K562 (cell line): Measurements from ENCODE around the gene MYO18B. TPM values are rescaled to one million over a fixed set of nuclear protein-coding genes. Genes with fewer than 3 reads are reported as not detected.

Experiments
- ATAC-seq: fragments of 200-7000 bp; cut with Tn5 transposase; 3 replicates; pipeline ENCODE4 v1.9.1; 2020; ENCODE audit warnings: moderate library complexity
- BruUV-seq: library from RNA; stranded (reverse); fragments of 400-500 nt; replicated peaks from 2 replicates; lab custom pipeline; 2021; lab: Mats Ljungman, UMichigan
- CTCF ChIA-PET: fragments of 300-600 bp; formaldehyde crosslinking; extraction: SDS; loops from one replicate; lab custom pipeline; 2021; ENCODE audit warnings: low intra/inter-chr PET ratio; lab: Yijun Ruan, JAX
- POLR2A ChIA-PET: fragments of 300-600, 350-650 bp; sonication (Branson Sonifier 250); formaldehyde crosslinking; extraction: SDS; loops from one replicate; lab custom pipeline; 2021; ENCODE audit warnings: antibody characterized with exemption, inconsistent platforms; lab: Yijun Ruan, JAX
- DNase-seq, 4 experiments: peaks; one replicate each; pipeline versions ENCODE4 v3.0.0 to v3.0.0-alpha.2; 2011 to 2018; ENCODE audit warnings: low spot score in 3 of 4, mixed read lengths in 3 of 4; ENCODE audit errors: extremely low read depth in 1 of 4
- FAIRE-seq: peaks from 2 replicates; lab custom pipeline; 2011; peaks lifted over from hg19 to GRCh38; lab: Jason Lieb, UNC
- H2AFZ ChIP-seq: 2 replicates; pipeline ENCODE4 v1.6.0; 2011; ENCODE audit warnings: low read depth, low read length, control low read depth, inconsistent platforms
- H3K27ac ChIP-seq: fragments of 200-600 bp; 3 replicates; pipeline ENCODE4 v1.8.0; 2011; ENCODE audit warnings: low read depth, mild to moderate bottlenecking, control low read depth, inconsistent platforms, low read length, moderate library complexity, mixed read lengths; ENCODE audit errors: extremely low read depth
- H3K27me3 ChIP-seq, 2 experiments: fragments of 300-600 bp in 1 of 2; 2 replicates in 1 of 2; 3 replicates in 1 of 2; pipeline versions ENCODE4 v1.6.0 to v1.8.0; 2011; ENCODE audit warnings: inconsistent platforms in 2 of 2, low read length in 2 of 2, mild to moderate bottlenecking in 1 of 2, mixed read lengths in 1 of 2, moderate library complexity in 1 of 2; ENCODE audit not compliant: control insufficient read depth in 2 of 2, insufficient read depth in 2 of 2
- H3K36me3 ChIP-seq: fragments of 300-600 bp; 3 replicates; pipeline ENCODE4 v1.8.0; 2011; ENCODE audit warnings: mild to moderate bottlenecking, low read length, inconsistent platforms; ENCODE audit not compliant: control insufficient read depth, insufficient read depth
- H3K4me1 ChIP-seq, 2 experiments: fragments of 200-600 bp in 1 of 2; replicated peaks in 1 of 2; 2 replicates in 1 of 2; 3 replicates in 1 of 2; pipeline versions ENCODE4 v1.5.1 to v1.8.0; 2011; ENCODE audit warnings: inconsistent platforms in 2 of 2, low read length in 2 of 2, mild to moderate bottlenecking in 1 of 2, mixed read lengths in 1 of 2, moderate library complexity in 1 of 2; ENCODE audit not compliant: control insufficient read depth in 2 of 2, insufficient read depth in 2 of 2
- H3K4me2 ChIP-seq: 2 replicates; pipeline ENCODE4 v1.6.1; 2011; ENCODE audit warnings: low read length, control low read depth, inconsistent platforms, mixed read lengths; ENCODE audit not compliant: insufficient read depth
- H3K4me3 ChIP-seq: fragments of 200-600 bp; sonication (generic), shearing (Covaris generic); 2 replicates; pipeline ENCODE4 v1.5.1; 2016; ENCODE audit warnings: control low read depth, inconsistent platforms
- H3K79me2 ChIP-seq: fragments of 200-600 bp; 3 replicates; pipeline ENCODE4 v1.8.0; 2011; ENCODE audit warnings: low read length, inconsistent platforms; ENCODE audit not compliant: control insufficient read depth, insufficient read depth
- H3K9ac ChIP-seq, 2 experiments: 2 replicates each; pipeline versions ENCODE4 v1.6.0 to v1.6.1; 2011; ENCODE audit warnings: low read depth in 2 of 2, low read length in 2 of 2, control low read depth in 1 of 2, inconsistent platforms in 1 of 2, mild to moderate bottlenecking in 1 of 2, mixed read lengths in 1 of 2; ENCODE audit not compliant: insufficient read depth in 1 of 2
- H3K9me1 ChIP-seq: one replicate; pipeline ENCODE4 v1.6.0; 2011; ENCODE audit warnings: inconsistent platforms, mild to moderate bottlenecking, low read length, moderate library complexity; ENCODE audit not compliant: control insufficient read depth, insufficient read depth
- H3K9me3 ChIP-seq: replicated peaks from 2 replicates; pipeline ENCODE4 v1.5.1; 2011; ENCODE audit warnings: low read depth, low read length, inconsistent platforms; ENCODE audit not compliant: control insufficient read depth, insufficient read depth
- H4K20me1 ChIP-seq: replicated peaks from 2 replicates; pipeline ENCODE4 v1.6.1; 2011; ENCODE audit warnings: low read length, inconsistent platforms, mixed read lengths; ENCODE audit not compliant: control insufficient read depth, insufficient read depth
- C11orf30 ChIP-seq: fragments of 450-650 bp; IDR thresholded peaks from 2 replicates; pipeline ENCODE4 v1.6.1; 2016; ENCODE audit warnings: low read depth, mild to moderate bottlenecking
- MAFF ChIP-seq: IDR thresholded peaks from 2 replicates; pipeline ENCODE4 v1.6.1; 2012; ENCODE audit warnings: low read length, improper control_type of control experiment
- WHSC1 ChIP-seq: IDR thresholded peaks from one replicate; pipeline ENCODE4 v1.6.1; 2012; ENCODE audit warnings: low read length, control low read depth, inconsistent platforms
- ZNF583 ChIP-seq: fragments of 250-450 bp; sonication (Bioruptor Pico); IDR thresholded peaks from 2 replicates; pipeline ENCODE4 v1.4.0; 2020
- WGBS: fragments of 100-300 bp; shearing (Covaris generic); methylation state at CpG from one replicate; pipeline ENCODE4 v1.1.6; 2016; ENCODE audit warnings: low coverage, mixed read lengths; ENCODE audit not compliant: insufficient coverage; ENCODE audit errors: missing lambda C conversion rate; 5-methylcytosine and 5-hydroxymethylcytosine counted together
- in situ Hi-C: fragments of 300-500 bp; cut with MboI; formaldehyde crosslinking; loops from 4 replicates; pipeline ENCODE4 v1.15.0; 2018; ENCODE audit warnings: inconsistent platforms, mixed read lengths
- intact Hi-C: fragments of 100-400 bp; cut with micrococcal nuclease; formaldehyde crosslinking; loops from 2 replicates; pipeline ENCODE4 v1.14.2; 2022
- polyA plus RNA-seq, 8 experiments: library from polyadenylated mRNA; depleted of rRNA in 4 of 8; stranded (reverse) in 5 of 8; unstranded in 3 of 8; fragments of >200 nt; fragmentation: Nextera tagmentation in 2 of 8; fragmentation: Illumina TruSeq in 1 of 8; extraction: Ambion mirVana in 2 of 8; extraction: Trizol in 1 of 8; gene quantifications; 2 replicates each; pipeline versions ENCODE4 v1.2.1 to v1.2.3, GENCODE V29; 2011 to 2014; ENCODE audit warnings: inconsistent platforms in 1 of 8, missing spikeins in 1 of 8
- total RNA-seq, 7 experiments: library from RNA; depleted of rRNA in 6 of 7; stranded (reverse); fragments of >200 nt in 6 of 7; fragmentation: Illumina TruSeq in 2 of 7; extraction: Trizol in 2 of 7; gene quantifications; 2 replicates each; pipeline versions ENCODE4 v1.2.1 to v1.2.3, GENCODE V29; 2011 to 2021; ENCODE audit warnings: low replicate concordance in 1 of 7
- TF ChIP-seq, protein P1 (sequence below): IDR thresholded peaks from 2 replicates; pipeline ENCODE4 v1.6.1; 2016; ENCODE audit warnings: missing genetic modification characterization, missing compliant biosample characterization
- TF ChIP-seq, protein P2 (sequence below): fragments of 450-650 bp; IDR thresholded peaks from 2 replicates; pipeline ENCODE4 v1.6.1; 2016; ENCODE audit warnings: low read depth

The MYO18B gene
- total and polyA plus RNA-seq, 9 of the 15 experiments (the other 6 are each of a cell fraction or from before 2014, with no cell fraction given) = 0.06 to 7.0 (median 4.3) TPM

DNA sequence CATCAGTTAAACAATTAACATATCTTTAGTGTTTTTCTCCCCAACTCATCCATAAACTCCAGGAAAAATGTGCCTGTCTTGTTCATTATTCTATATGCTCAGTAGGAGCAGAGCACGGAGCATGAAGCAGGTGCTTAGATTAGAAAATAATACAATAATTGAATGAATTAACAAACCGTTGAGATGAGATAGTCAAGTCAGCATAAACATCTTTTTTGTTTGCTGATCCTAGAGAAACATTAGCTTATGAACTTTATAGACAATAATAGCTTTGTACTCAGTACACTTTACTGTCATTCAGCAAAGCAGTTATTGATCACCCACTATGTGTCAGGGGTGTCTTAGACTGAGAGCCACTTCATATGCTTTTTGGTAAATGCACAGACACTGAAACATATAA lies 322.1 kb downstream of the MYO18B start:
- DNase-seq (no peak), FAIRE-seq (no peak), ATAC-seq (no peak)
- Histone ChIP-seq H3K9ac (no peak overlapping the region), H3K79me2 (no peaks in the 10 kb centered on the region), H3K27ac (no peak overlapping the region), H3K27me3 (no peaks in the 10 kb centered on the region; a peak in 1 of 5 replicates), H3K4me1 (no peaks in the 10 kb centered on the region), H3K9me1 (no peaks in the 10 kb centered on the region), H3K36me3 (no peaks in the 10 kb centered on the region), H4K20me1 (no peaks in the 10 kb centered on the region), H3K4me3 (no peak overlapping the region), H3K9me3 (no peaks in the 10 kb centered on the region), H2AFZ (no peak overlapping the region), H3K4me2 (no peak overlapping the region)
- in situ Hi-C loops = no loop called here
- POLR2A ChIA-PET = no interaction called here
- TF ChIP-seq ZNF583 (CRISPR knock-in tag) = no peak
- TF ChIP-seq MAFF = 0 out of 2 replicates have a peak, but pooled peaks have one; percentile 2
- peak; percentile 23; the same call in 1 of the 2 replicates for TF ChIP-seq C11orf30
- CTCF ChIA-PET = no interaction called here
- 0% methylated on average over 2 of the region's 2 CpGs for WGBS
- intact Hi-C loops = no loop called here
- BruUV-seq = no TSS peak

DNA sequence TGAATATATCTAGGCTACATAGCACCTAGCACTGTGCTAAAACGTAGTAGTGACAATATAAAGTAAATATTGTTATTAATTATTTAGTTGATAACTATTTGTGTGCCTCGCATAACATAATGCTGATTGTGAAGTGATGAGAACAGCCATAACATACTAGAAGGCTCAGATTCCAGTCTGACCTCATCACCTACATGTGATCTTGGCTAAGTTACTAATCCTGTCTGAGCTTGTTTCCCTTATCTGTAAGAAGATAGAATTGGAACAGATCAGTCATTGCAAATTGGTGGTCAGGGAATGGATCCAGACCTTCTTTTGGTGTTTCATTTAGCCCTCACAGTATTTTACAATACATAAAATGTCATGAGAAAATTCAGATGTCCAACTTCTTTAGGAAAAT lies 323.9 kb downstream of the MYO18B start:
- intact Hi-C loops = no loop called here
- FAIRE-seq = no peak
- WGBS = 0% methylated on average over 2 of the region's 2 CpGs
- H3K4me3 ChIP-seq = no peak overlapping the region
- ATAC-seq = no peak
- H3K4me2 ChIP-seq = no peak overlapping the region
- H3K27me3 ChIP-seq = no peaks in the 10 kb centered on the region; a peak in 1 of 5 replicates
- H4K20me1 ChIP-seq = no peaks in the 10 kb centered on the region
- ChIA-PET CTCF (no interaction called here), POLR2A (interaction anchor here (0.7 kb wide), 1 partner anchor 10 kb away, joined by 3 read pairs; no protein-coding TSS in a partner anchor)
- no TSS peak for BruUV-seq
- no peak overlapping the region for H3K9ac ChIP-seq
- no peaks in the 10 kb centered on the region for H3K4me1 ChIP-seq
- H3K36me3 ChIP-seq = no peaks in the 10 kb centered on the region
- no peak overlapping the region for H3K27ac ChIP-seq
- no peaks in the 10 kb centered on the region for H3K79me2 ChIP-seq
- in situ Hi-C loops = no loop called here
- no peaks in the 10 kb centered on the region for H3K9me1 ChIP-seq
- DNase-seq = no peak
- no peaks in the 10 kb centered on the region for H3K9me3 ChIP-seq
- no peak overlapping the region for H2AFZ ChIP-seq
- TF ChIP-seq, protein P1, sequence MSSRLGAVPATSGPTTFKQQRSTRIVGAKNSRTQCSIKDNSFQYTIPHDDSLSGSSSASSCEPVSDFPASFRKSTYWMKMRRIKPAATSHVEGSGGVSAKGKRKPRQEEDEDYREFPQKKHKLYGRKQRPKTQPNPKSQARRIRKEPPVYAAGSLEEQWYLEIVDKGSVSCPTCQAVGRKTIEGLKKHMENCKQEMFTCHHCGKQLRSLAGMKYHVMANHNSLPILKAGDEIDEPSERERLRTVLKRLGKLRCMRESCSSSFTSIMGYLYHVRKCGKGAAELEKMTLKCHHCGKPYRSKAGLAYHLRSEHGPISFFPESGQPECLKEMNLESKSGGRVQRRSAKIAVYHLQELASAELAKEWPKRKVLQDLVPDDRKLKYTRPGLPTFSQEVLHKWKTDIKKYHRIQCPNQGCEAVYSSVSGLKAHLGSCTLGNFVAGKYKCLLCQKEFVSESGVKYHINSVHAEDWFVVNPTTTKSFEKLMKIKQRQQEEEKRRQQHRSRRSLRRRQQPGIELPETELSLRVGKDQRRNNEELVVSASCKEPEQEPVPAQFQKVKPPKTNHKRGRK (tag) = no peak
- no peak for TF ChIP-seq WHSC1
- TF ChIP-seq, protein P2, sequence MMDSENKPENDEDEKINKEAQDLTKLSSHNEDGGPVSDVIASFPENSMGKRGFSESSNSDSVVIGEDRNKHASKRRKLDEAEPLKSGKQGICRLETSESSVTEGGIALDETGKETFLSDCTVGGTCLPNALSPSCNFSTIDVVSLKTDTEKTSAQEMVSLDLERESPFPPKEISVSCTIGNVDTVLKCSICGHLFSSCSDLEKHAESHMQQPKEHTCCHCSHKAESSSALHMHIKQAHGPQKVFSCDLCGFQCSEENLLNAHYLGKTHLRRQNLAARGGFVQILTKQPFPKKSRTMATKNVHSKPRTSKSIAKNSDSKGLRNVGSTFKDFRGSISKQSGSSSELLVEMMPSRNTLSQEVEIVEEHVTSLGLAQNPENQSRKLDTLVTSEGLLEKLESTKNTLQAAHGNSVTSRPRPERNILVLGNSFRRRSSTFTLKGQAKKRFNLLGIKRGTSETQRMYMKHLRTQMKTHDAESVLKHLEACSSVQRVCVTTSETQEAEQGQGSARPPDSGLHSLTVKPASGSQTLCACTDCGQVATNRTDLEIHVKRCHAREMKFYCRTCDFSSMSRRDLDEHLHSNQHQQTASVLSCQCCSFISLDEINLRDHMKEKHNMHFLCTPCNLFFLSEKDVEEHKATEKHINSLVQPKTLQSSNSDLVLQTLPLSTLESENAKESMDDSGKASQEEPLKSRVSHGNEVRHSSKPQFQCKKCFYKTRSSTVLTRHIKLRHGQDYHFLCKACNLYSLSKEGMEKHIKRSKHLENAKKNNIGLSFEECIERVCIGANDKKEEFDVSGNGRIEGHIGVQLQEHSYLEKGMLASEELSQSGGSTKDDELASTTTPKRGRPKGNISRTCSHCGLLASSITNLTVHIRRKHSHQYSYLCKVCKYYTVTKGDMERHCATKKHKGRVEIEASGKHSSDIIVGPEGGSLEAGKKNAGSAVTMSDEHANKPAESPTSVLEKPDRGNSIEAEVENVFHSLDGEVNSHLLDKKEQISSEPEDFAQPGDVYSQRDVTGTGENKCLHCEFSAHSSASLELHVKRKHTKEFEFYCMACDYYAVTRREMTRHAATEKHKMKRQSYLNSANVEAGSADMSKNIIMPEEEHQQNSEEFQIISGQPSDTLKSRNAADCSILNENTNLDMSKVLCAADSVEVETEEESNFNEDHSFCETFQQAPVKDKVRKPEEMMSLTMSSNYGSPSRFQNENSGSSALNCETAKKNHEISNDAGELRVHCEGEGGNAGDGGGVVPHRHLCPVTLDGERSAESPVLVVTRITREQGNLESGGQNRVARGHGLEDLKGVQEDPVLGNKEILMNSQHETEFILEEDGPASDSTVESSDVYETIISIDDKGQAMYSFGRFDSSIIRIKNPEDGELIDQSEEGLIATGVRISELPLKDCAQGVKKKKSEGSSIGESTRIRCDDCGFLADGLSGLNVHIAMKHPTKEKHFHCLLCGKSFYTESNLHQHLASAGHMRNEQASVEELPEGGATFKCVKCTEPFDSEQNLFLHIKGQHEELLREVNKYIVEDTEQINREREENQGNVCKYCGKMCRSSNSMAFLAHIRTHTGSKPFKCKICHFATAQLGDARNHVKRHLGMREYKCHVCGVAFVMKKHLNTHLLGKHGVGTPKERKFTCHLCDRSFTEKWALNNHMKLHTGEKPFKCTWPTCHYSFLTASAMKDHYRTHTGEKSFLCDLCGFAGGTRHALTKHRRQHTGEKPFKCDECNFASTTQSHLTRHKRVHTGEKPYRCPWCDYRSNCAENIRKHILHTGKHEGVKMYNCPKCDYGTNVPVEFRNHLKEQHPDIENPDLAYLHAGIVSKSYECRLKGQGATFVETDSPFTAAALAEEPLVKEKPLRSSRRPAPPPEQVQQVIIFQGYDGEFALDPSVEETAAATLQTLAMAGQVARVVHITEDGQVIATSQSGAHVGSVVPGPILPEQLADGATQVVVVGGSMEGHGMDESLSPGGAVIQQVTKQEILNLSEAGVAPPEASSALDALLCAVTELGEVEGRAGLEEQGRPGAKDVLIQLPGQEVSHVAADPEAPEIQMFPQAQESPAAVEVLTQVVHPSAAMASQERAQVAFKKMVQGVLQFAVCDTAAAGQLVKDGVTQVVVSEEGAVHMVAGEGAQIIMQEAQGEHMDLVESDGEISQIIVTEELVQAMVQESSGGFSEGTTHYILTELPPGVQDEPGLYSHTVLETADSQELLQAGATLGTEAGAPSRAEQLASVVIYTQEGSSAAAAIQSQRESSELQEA = no peak
